K562 (cell line): ENCODE results near the gene PPP1R14C. TPM values are rescaled to one million over a fixed set of nuclear protein-coding genes. Genes with fewer than 3 reads are reported as not detected.

Source experiments
- FOXA3 ChIP-seq, 2 experiments: fragments of 450-650 bp in 1 of 2; sonication (generic) in 1 of 2; formaldehyde crosslinking; IDR thresholded peaks in 1 of 2; conservative IDR thresholded peaks in 1 of 2; 2 replicates each; pipeline versions ENCODE4 v1.4.0 to v1.8.0; 2020 to 2022; ENCODE audit warnings: mild to moderate bottlenecking in 2 of 2, missing genetic modification reagents in 1 of 2
- GTF2A2 ChIP-seq: IDR thresholded peaks from 2 replicates; pipeline ENCODE4 v1.6.1; 2016; ENCODE audit warnings: mild to moderate bottlenecking, missing genetic modification characterization, missing compliant biosample characterization
- KLF6 ChIP-seq: fragments of 250-450 bp; sonication (Bioruptor Pico); IDR thresholded peaks from 2 replicates; pipeline ENCODE4 v1.4.0; 2020; ENCODE audit warnings: mild to moderate bottlenecking, moderate library complexity, borderline replicate concordance
- MAFK ChIP-seq: IDR thresholded peaks from 2 replicates; pipeline ENCODE4 v1.6.1; 2011; ENCODE audit warnings: low read length, improper control_type of control experiment
- NFIC ChIP-seq: fragments of 450-650 bp; IDR thresholded peaks from 2 replicates; pipeline ENCODE4 v1.6.1; 2017; ENCODE audit warnings: mild to moderate bottlenecking, inconsistent platforms
- NR2C2 ChIP-seq, 2 experiments: fragments of 200-800 bp in 1 of 2; sonication (Bioruptor generic) in 1 of 2; sonication (generic) in 1 of 2; formaldehyde crosslinking in 1 of 2; IDR thresholded peaks; 2 replicates each; pipeline versions ENCODE4 v1.6.1 to v1.8.0; 2016 to 2022; ENCODE audit warnings: mild to moderate bottlenecking in 1 of 2, missing compliant biosample characterization in 1 of 2, missing genetic modification characterization in 1 of 2, missing genetic modification reagents in 1 of 2
- PTTG1 ChIP-seq: fragments of 450-650 bp; IDR thresholded peaks from 2 replicates; pipeline ENCODE4 v1.6.1; 2016; ENCODE audit warnings: low read depth, mild to moderate bottlenecking, missing genetic modification characterization, missing compliant biosample characterization
- RBBP5 ChIP-seq: fragments of 200-600 bp; sonication (generic); IDR thresholded peaks from 2 replicates; pipeline ENCODE4 v1.6.1; 2012; ENCODE audit warnings: borderline replicate concordance, mild to moderate bottlenecking, low read length, control low read depth, inconsistent platforms; ENCODE audit not compliant: insufficient read depth, poor library complexity, severe bottlenecking
- SIN3A ChIP-seq, 2 experiments: fragments of 150-350 bp in 1 of 2; IDR thresholded peaks; 2 replicates each; pipeline ENCODE4 v1.6.1; 2011 to 2016; ENCODE audit warnings: borderline replicate concordance in 2 of 2, low read depth in 2 of 2, low read length in 2 of 2, mild to moderate bottlenecking in 2 of 2, moderate library complexity in 2 of 2; ENCODE audit not compliant: control insufficient read depth in 1 of 2
- SRSF1 ChIP-seq: fragments of 200-400 bp; formaldehyde crosslinking; IDR thresholded peaks from 2 replicates; pipeline ENCODE4 v1.6.1; 2017; ENCODE audit warnings: mild to moderate bottlenecking, low read depth, low read length, moderate library complexity
- TAF1 ChIP-seq: IDR thresholded peaks from 2 replicates; pipeline ENCODE4 v1.6.1; 2011; ENCODE audit warnings: mild to moderate bottlenecking, low read length, moderate library complexity; ENCODE audit not compliant: insufficient read depth, control insufficient read depth, severe bottlenecking; ENCODE audit errors: extremely low read depth
- TBL1XR1 ChIP-seq, 2 experiments: IDR thresholded peaks; 2 replicates each; pipeline ENCODE4 v1.6.1; 2012; ENCODE audit warnings: improper control_type of control experiment in 2 of 2, low read length in 2 of 2, mild to moderate bottlenecking in 1 of 2
- ZBTB1 ChIP-seq: sonication (generic); formaldehyde crosslinking; IDR thresholded peaks from 2 replicates; pipeline ENCODE4 v1.8.1; 2023; ENCODE audit warnings: missing genetic modification reagents, low read depth, mild to moderate bottlenecking, borderline replicate concordance
- ZFP30 ChIP-seq: fragments of 250-450 bp; sonication (Bioruptor Pico); IDR thresholded peaks from 2 replicates; pipeline ENCODE4 v1.8.0; 2022; ENCODE audit warnings: moderate library complexity, mild to moderate bottlenecking, inconsistent platforms, borderline replicate concordance
- ZNF764 ChIP-seq: fragments of 250-450 bp; sonication (Bioruptor Pico); IDR thresholded peaks from 2 replicates; pipeline ENCODE4 v1.4.0; 2020; ENCODE audit warnings: low read depth, mild to moderate bottlenecking, moderate library complexity
- ZSCAN29 ChIP-seq: fragments of 450-650 bp; IDR thresholded peaks from 2 replicates; pipeline ENCODE4 v1.6.1; 2017
- polyA plus RNA-seq, 8 experiments: library from polyadenylated mRNA; depleted of rRNA in 4 of 8; stranded (reverse) in 5 of 8; unstranded in 3 of 8; fragments of >200 nt; fragmentation: Nextera tagmentation in 2 of 8; fragmentation: Illumina TruSeq in 1 of 8; extraction: Ambion mirVana in 2 of 8; extraction: Trizol in 1 of 8; gene quantifications; 2 replicates each; pipeline versions ENCODE4 v1.2.1 to v1.2.3, GENCODE V29; 2011 to 2014; ENCODE audit warnings: inconsistent platforms in 1 of 8, missing spikeins in 1 of 8
- total RNA-seq, 7 experiments: library from RNA; depleted of rRNA in 6 of 7; stranded (reverse); fragments of >200 nt in 6 of 7; fragmentation: Illumina TruSeq in 2 of 7; extraction: Trizol in 2 of 7; gene quantifications; 2 replicates each; pipeline versions ENCODE4 v1.2.1 to v1.2.3, GENCODE V29; 2011 to 2021; ENCODE audit warnings: low replicate concordance in 1 of 7
- TF ChIP-seq, protein P1 (sequence below): IDR thresholded peaks from 2 replicates; pipeline ENCODE4 v1.6.1; 2016; ENCODE audit warnings: missing genetic modification characterization, missing compliant biosample characterization
- TF ChIP-seq, protein P2 (sequence below): fragments of 450-650 bp; conservative IDR thresholded peaks from 2 replicates; pipeline ENCODE4 v1.6.1; 2016; ENCODE audit warnings: missing genetic modification characterization, low read depth, mild to moderate bottlenecking, control low read depth, missing compliant biosample characterization
- TF ChIP-seq, protein P3 (sequence below), 2 experiments: fragments of 250-450 bp in 1 of 2; fragments of 450-650 bp in 1 of 2; sonication (Bioruptor Pico) in 1 of 2; IDR thresholded peaks; 2 replicates each; pipeline versions ENCODE4 v1.6.1 to v1.8.0; 2016 to 2021; ENCODE audit warnings: mild to moderate bottlenecking in 2 of 2, moderate library complexity in 2 of 2, missing compliant biosample characterization in 1 of 2, missing genetic modification characterization in 1 of 2

PPP1R14C gene
- total and polyA plus RNA-seq, 9 of the 15 experiments (the other 6 are each of a cell fraction or from before 2014, with no cell fraction given), result 4.5 to 16.6 (median 11.9) TPM

DNA sequence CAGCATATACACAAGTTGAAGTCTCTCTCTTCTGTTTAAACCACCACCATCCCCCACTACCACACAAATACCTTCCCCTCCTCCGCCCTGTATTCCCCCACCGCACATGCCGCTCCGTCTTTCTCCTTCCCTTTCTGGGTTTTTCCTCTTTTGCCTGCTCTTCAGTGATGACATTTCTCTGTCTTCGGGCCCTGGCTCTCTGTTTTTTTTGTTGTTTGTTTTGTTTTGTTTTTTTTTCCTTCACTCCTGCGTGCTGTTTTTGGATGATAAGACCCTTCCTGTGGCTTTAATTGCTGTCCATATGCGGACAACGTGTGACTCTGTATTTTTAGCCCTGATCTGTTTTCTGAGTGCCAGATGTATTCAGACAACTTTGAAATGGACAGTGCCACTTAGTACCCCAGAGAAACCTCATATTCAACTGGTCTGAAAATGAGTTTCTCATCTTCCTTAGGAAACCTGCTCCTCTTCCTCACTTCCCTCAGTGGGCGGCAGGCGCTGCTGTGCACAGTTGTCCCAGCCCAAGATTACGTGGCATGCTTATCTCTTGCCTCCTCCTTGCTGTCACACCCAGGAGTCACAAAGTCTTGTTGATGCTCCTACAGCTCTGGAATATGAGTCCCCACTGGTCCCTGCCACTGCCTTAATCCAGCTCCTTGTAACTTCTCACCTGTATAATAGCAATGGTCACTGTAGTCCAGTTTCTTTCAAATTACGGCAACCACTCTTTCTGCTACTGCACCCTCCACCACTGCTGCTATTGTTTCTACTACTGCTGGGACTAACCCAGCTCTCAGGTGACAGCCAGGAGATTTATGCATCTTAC lies 8.2 kb downstream of the PPP1R14C start (continued):
- TF ChIP-seq, protein P1, sequence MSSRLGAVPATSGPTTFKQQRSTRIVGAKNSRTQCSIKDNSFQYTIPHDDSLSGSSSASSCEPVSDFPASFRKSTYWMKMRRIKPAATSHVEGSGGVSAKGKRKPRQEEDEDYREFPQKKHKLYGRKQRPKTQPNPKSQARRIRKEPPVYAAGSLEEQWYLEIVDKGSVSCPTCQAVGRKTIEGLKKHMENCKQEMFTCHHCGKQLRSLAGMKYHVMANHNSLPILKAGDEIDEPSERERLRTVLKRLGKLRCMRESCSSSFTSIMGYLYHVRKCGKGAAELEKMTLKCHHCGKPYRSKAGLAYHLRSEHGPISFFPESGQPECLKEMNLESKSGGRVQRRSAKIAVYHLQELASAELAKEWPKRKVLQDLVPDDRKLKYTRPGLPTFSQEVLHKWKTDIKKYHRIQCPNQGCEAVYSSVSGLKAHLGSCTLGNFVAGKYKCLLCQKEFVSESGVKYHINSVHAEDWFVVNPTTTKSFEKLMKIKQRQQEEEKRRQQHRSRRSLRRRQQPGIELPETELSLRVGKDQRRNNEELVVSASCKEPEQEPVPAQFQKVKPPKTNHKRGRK (tag), result peak; percentile 86
- no peak for TF ChIP-seq PTTG1 (tag)
- peak; percentile 83 for TF ChIP-seq TBL1XR1 (IDR thresholded peaks at IDR 0.05; ENCODE audit: low read length in 2 of 2)
- TF ChIP-seq, protein P2, sequence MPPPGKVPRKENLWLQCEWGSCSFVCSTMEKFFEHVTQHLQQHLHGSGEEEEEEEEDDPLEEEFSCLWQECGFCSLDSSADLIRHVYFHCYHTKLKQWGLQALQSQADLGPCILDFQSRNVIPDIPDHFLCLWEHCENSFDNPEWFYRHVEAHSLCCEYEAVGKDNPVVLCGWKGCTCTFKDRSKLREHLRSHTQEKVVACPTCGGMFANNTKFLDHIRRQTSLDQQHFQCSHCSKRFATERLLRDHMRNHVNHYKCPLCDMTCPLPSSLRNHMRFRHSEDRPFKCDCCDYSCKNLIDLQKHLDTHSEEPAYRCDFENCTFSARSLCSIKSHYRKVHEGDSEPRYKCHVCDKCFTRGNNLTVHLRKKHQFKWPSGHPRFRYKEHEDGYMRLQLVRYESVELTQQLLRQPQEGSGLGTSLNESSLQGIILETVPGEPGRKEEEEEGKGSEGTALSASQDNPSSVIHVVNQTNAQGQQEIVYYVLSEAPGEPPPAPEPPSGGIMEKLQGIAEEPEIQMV (tag), result no peak
- peak; percentile 42 for TF ChIP-seq RBBP5
- TF ChIP-seq TAF1, result peak; percentile 38
- TF ChIP-seq, protein P3, sequence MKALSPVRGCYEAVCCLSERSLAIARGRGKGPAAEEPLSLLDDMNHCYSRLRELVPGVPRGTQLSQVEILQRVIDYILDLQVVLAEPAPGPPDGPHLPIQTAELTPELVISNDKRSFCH (CRISPR knock-in tag; IDR thresholded peaks at IDR 0.05), result no peak
- TF ChIP-seq, protein P3 (tag; IDR thresholded peaks at IDR 0.05), result peak; percentile 88
- TF ChIP-seq GTF2A2, result no peak
- peak; percentile 39; the same call in 1 of the 2 replicates for TF ChIP-seq ZSCAN29
- peak; percentile 65; the same call in 1 of the 2 replicates for TF ChIP-seq NFIC
- TF ChIP-seq ZFP30 (CRISPR knock-in tag), result no peak
- peak in 1 of 2 experiments; percentile 43; a peak in 3 of 4 replicates for TF ChIP-seq FOXA3 (CRISPR knock-in tag; conservative IDR thresholded peaks at IDR 0.05 in 1 of 2, IDR thresholded peaks at IDR 0.05 in 1 of 2)
- TF ChIP-seq KLF6 (CRISPR knock-in tag), result peak; percentile 85; the same call in 1 of the 2 replicates
- TF ChIP-seq MAFK, result peak; percentile 10; the same call in 1 of the 2 replicates
- TF ChIP-seq NR2C2 (CRISPR knock-in tag; IDR thresholded peaks at IDR 0.05), result no peak
- TF ChIP-seq NR2C2 (tag; IDR thresholded peaks at IDR 0.05), result no peak; the same call in 1 of the 2 replicates
- no peak for TF ChIP-seq ZBTB1 (CRISPR knock-in tag)
- no peak for TF ChIP-seq ZNF764 (CRISPR knock-in tag)
- no peak; a peak in 1 of 4 replicates for TF ChIP-seq SIN3A (IDR thresholded peaks at IDR 0.05; ENCODE audit: borderline replicate concordance in 2 of 2, control insufficient read depth in 1 of 2, low read depth in 2 of 2, low read length in 2 of 2)
- no peak for TF ChIP-seq SRSF1
